Panc1 (cell line): ENCODE results near the gene SCIMP.
"Not testable (repeated sequence)": the region's sequence is repeated elsewhere in the genome, so short reads cannot be mapped to it uniquely, and the experiment has no call there.

Experiments used
- CTCF ChIP-seq: fragments of 450-650 bp; IDR thresholded peaks from 2 replicates; pipeline ENCODE4 v1.5.1; 2017; ENCODE audit warnings: mild to moderate bottlenecking
- REST ChIP-seq, 2 experiments: IDR thresholded peaks; 2 replicates each; pipeline ENCODE4 v1.6.1; 2011 to 2012; ENCODE audit warnings: low read depth in 2 of 2, control low read depth in 1 of 2, low read length in 1 of 2, mild to moderate bottlenecking in 1 of 2, moderate library complexity in 1 of 2; ENCODE audit not compliant: insufficient read depth in 1 of 2

GRCh38 chr17:5221912-5222311 lies 12.7 kb downstream of the SCIMP start:
- not testable (repeated sequence) for TF ChIP-seq CTCF; REST (IDR thresholded peaks at IDR 0.05; ENCODE audit: insufficient read depth in 1 of 2, low read depth in 2 of 2, low read length in 1 of 2)
